WTC11 (cell line): ENCODE results near the gene SPATA3. TPM values are rescaled to one million over a fixed set of nuclear protein-coding genes. Genes with fewer than 3 reads are reported as not detected.

Experiments used
- ATAC-seq: fragments of 200-7000 bp; cut with Tn5 transposase; 2 replicates; pipeline ENCODE4 v1.10.0; 2021; ENCODE audit warnings: mild to moderate bottlenecking, moderate library complexity
- CTCF ChIA-PET: fragments of 300-600 bp; sonication (Branson Sonifier 250); formaldehyde crosslinking; loops from one replicate; lab custom pipeline; 2021; ENCODE audit warnings: antibody characterized with exemption; lab: Charles Lee
- POLR2A ChIA-PET: fragments of 350-600 bp; sonication (Branson Sonifier 250); formaldehyde crosslinking; loops from one replicate; lab custom pipeline; 2021; ENCODE audit warnings: antibody characterized with exemption; lab: Charles Lee
- DNase-seq: peaks from one replicate; pipeline ENCODE4 v3.0.0; 2021; ENCODE audit warnings: low spot score
- H3K27ac Mint-ChIP-seq: 2 replicates; pipeline ENCODE4 v1.8.0; 2021; ENCODE audit warnings: mixed read lengths
- H3K27me3 Mint-ChIP-seq: 2 replicates; pipeline ENCODE4 v1.8.0; 2021; ENCODE audit warnings: low read depth, mild to moderate bottlenecking, moderate library complexity, mixed read lengths
- H3K36me3 Mint-ChIP-seq: 2 replicates; pipeline ENCODE4 v1.8.0; 2021; ENCODE audit warnings: mixed read lengths
- H3K4me1 Mint-ChIP-seq: 2 replicates; pipeline ENCODE4 v1.8.0; 2022; ENCODE audit warnings: mixed read lengths
- H3K4me3 Mint-ChIP-seq: 2 replicates; pipeline ENCODE4 v1.8.0; 2021; ENCODE audit warnings: mild to moderate bottlenecking, moderate library complexity, mixed read lengths
- H3K9me3 Mint-ChIP-seq: 2 replicates; pipeline ENCODE4 v1.8.0; 2021; ENCODE audit warnings: mixed read lengths
- CBFB ChIP-seq: sonication (generic); formaldehyde crosslinking; IDR thresholded peaks from 2 replicates; pipeline ENCODE4 v1.8.1; 2022; ENCODE audit warnings: mild to moderate bottlenecking, low read depth, missing genetic modification reagents
- CTCF ChIP-seq: fragments of 200-600 bp; IDR thresholded peaks from 2 replicates; pipeline ENCODE4 v1.8.0; 2022; ENCODE audit warnings: antibody characterized with exemption
- FOXK1 ChIP-seq: sonication (generic); formaldehyde crosslinking; IDR thresholded peaks from 2 replicates; pipeline ENCODE4 v1.8.0; 2022; ENCODE audit warnings: mild to moderate bottlenecking, moderate library complexity, missing genetic modification reagents
- GABPB1 ChIP-seq: sonication (generic); formaldehyde crosslinking; IDR thresholded peaks from 2 replicates; pipeline ENCODE4 v1.8.1; 2023; ENCODE audit warnings: mild to moderate bottlenecking, missing genetic modification reagents
- JAZF1 ChIP-seq: fragments of 250-450 bp; sonication (Bioruptor Pico); IDR thresholded peaks from 2 replicates; pipeline ENCODE4 v1.9.0; 2021; ENCODE audit warnings: moderate library complexity, mild to moderate bottlenecking, inconsistent platforms
- KAT7 ChIP-seq: sonication (generic); formaldehyde crosslinking; IDR thresholded peaks from 2 replicates; pipeline ENCODE4 v1.8.1; 2023; ENCODE audit warnings: missing genetic modification reagents, mild to moderate bottlenecking, borderline replicate concordance
- MAX ChIP-seq: sonication (generic); formaldehyde crosslinking; IDR thresholded peaks from 2 replicates; pipeline ENCODE4 v1.8.0; 2022; ENCODE audit warnings: mild to moderate bottlenecking, missing genetic modification reagents
- MXD4 ChIP-seq: fragments of 250-450 bp; sonication (Bioruptor Pico); IDR thresholded peaks from 2 replicates; pipeline ENCODE4 v1.8.0; 2021; ENCODE audit warnings: mild to moderate bottlenecking, moderate library complexity, borderline replicate concordance
- NR1H2 ChIP-seq: sonication (generic); formaldehyde crosslinking; IDR thresholded peaks from 2 replicates; pipeline ENCODE4 v1.9.0; 2021; ENCODE audit warnings: mild to moderate bottlenecking, moderate library complexity, missing genetic modification reagents
- NR2C2 ChIP-seq: sonication (generic); formaldehyde crosslinking; IDR thresholded peaks from 2 replicates; pipeline ENCODE4 v1.8.0; 2022; ENCODE audit warnings: mild to moderate bottlenecking, missing genetic modification reagents
- TP53 ChIP-seq: sonication (generic); formaldehyde crosslinking; IDR thresholded peaks from 2 replicates; pipeline ENCODE4 v1.8.1; 2023; ENCODE audit warnings: mild to moderate bottlenecking, missing genetic modification reagents
- USF2 ChIP-seq: sonication (generic); formaldehyde crosslinking; IDR thresholded peaks from 2 replicates; pipeline ENCODE4 v1.8.1; 2023; ENCODE audit warnings: mild to moderate bottlenecking, missing genetic modification reagents, moderate library complexity
- ZNF263 ChIP-seq: sonication (generic); formaldehyde crosslinking; IDR thresholded peaks from 2 replicates; pipeline ENCODE4 v1.8.1; 2022; ENCODE audit warnings: low read depth, mild to moderate bottlenecking, moderate library complexity, missing genetic modification reagents
- ZNF317 ChIP-seq: sonication (generic); formaldehyde crosslinking; IDR thresholded peaks from 2 replicates; pipeline ENCODE4 v1.8.1; 2023; ENCODE audit warnings: low read depth, mild to moderate bottlenecking, moderate library complexity, missing genetic modification reagents, borderline replicate concordance
- ZNF425 ChIP-seq: fragments of 250-450 bp; sonication (Bioruptor Pico); conservative IDR thresholded peaks from 2 replicates; pipeline ENCODE4 v1.9.0; 2021; ENCODE audit warnings: mild to moderate bottlenecking
- ZNF671 ChIP-seq: fragments of 250-450 bp; sonication (Bioruptor Pico); IDR thresholded peaks from 2 replicates; pipeline ENCODE4 v1.8.0; 2021; ENCODE audit warnings: mild to moderate bottlenecking
- total RNA-seq: library from RNA; stranded (reverse); gene quantifications from 3 replicates; pipeline ENCODE4 v1.2.3, GENCODE V29; 2021
- TF ChIP-seq, protein P1 (sequence below): fragments of 250-450 bp; sonication (Bioruptor Pico); IDR thresholded peaks from 2 replicates; pipeline ENCODE4 v1.9.0; 2021; ENCODE audit warnings: moderate library complexity, mild to moderate bottlenecking, inconsistent platforms, borderline replicate concordance
- TF ChIP-seq, protein P2 (sequence below): sonication (generic); formaldehyde crosslinking; IDR thresholded peaks from 2 replicates; pipeline ENCODE4 v1.8.1; 2023; ENCODE audit warnings: mild to moderate bottlenecking, missing genetic modification reagents, moderate library complexity
- TF ChIP-seq, protein P3 (sequence below): sonication (generic); formaldehyde crosslinking; IDR thresholded peaks from 2 replicates; pipeline ENCODE4 v1.8.1; 2022; ENCODE audit warnings: mild to moderate bottlenecking, missing genetic modification reagents, moderate library complexity, borderline replicate concordance
- TF ChIP-seq, protein P4 (sequence below): fragments of 250-450 bp; sonication (Bioruptor Pico); IDR thresholded peaks from 2 replicates; pipeline ENCODE4 v1.9.0; 2021; ENCODE audit warnings: mild to moderate bottlenecking

The SPATA3 gene
- total RNA-seq, 1 experiment from 2014 or later: not detected

DNA sequence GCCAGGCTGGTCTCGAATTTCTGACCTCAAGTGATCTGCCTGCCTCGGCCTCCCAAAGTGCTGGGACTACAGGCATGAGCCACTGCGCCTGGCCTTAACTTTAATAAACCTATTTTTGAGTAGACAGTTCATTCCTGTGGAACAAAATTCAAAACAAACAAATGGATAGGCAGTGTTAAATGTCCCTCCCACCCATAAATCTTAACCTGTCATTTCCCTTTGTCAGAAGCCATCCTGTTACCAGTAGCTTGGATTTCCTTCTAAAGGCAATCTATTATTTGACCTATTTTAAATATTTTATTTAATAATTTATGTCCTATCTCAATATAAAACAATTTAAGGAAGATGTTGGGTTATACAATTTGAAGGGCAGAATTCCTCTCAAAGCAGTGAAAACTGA, 34.8 kb downstream of the SPATA3 start:
- H3K27me3 Mint-ChIP-seq: peaks cover 41% of the 10 kb centered on the region
- no peaks in the 10 kb centered on the region for H3K4me1 Mint-ChIP-seq
- H3K9me3 Mint-ChIP-seq: no peaks in the 10 kb centered on the region; the same call in 1 of the 2 replicates
- no peak for TF ChIP-seq NR1H2 (CRISPR knock-in tag)
- TF ChIP-seq, protein P1, sequence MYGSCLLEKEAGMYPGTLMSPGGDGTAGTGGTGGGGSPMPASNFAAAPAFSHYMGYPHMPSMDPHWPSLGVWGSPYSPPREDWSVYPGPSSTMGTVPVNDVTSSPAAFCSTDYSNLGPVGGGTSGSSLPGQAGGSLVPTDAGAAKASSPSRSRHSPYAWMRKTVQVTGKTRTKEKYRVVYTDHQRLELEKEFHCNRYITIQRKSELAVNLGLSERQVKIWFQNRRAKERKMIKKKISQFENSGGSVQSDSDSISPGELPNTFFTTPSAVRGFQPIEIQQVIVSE (CRISPR knock-in tag): no peak
- TF ChIP-seq, protein P2, sequence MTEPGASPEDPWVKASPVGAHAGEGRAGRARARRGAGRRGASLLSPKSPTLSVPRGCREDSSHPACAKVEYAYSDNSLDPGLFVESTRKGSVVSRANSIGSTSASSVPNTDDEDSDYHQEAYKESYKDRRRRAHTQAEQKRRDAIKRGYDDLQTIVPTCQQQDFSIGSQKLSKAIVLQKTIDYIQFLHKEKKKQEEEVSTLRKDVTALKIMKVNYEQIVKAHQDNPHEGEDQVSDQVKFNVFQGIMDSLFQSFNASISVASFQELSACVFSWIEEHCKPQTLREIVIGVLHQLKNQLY: no peak
- TF ChIP-seq ZNF425 (CRISPR knock-in tag): no peak
- no peak for TF ChIP-seq ZNF263 (CRISPR knock-in tag)
- TF ChIP-seq ZNF317 (CRISPR knock-in tag): no peak
- no peak for TF ChIP-seq MAX
- no peaks in the 10 kb centered on the region for H3K36me3 Mint-ChIP-seq
- no peak overlapping the region for H3K27ac Mint-ChIP-seq
- ChIA-PET CTCF (interaction anchor here (1.0 to 2.4 kb wide), 2 partner anchors 22 to 27 kb away, joined by 3 to 8 read pairs; no protein-coding TSS in a partner anchor), POLR2A (no interaction called here)
- H3K4me3 Mint-ChIP-seq: no peak overlapping the region
- no peak for DNase-seq
- ATAC-seq: no peak

DNA sequence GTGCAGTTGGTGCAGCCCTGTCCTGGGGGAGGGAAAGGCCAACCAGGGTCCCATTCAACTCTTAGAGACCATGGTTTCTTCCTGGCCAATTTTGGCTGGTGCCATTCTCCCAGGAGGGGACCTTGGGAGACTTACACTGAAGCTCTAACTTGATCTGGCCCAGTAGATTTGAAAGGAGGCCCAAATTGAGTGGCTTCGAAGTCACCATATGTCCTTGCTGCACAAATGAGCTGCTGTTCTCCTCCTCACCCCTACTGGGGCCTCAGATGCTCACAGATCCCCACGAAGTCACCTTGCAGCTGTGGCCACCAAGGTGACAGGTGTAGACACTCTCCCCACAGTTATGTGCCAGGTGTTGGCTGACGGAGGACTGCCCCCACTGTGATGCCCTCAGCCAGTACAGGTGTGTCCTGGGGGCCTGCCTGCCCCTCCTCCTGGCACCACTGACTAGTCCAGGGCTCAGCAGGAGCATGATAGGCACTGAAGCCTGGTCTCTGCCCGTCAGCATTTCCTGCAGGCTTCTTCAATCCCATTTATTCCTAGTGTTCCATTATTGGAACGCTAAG, 36.7 kb downstream of the SPATA3 start:
- Mint-ChIP-seq H3K27ac (no peak overlapping the region), H3K4me3 (no peak overlapping the region), H3K27me3 (peaks cover 56% of the 10 kb centered on the region), H3K4me1 (no peaks in the 10 kb centered on the region; the same call in 1 of the 2 replicates), H3K9me3 (no peaks in the 10 kb centered on the region; the same call in 1 of the 2 replicates), H3K36me3 (no peaks in the 10 kb centered on the region)
- DNase-seq (no peak), ATAC-seq (no peak)
- TF ChIP-seq MXD4 (CRISPR knock-in tag): no peak
- TF ChIP-seq, protein P3, sequence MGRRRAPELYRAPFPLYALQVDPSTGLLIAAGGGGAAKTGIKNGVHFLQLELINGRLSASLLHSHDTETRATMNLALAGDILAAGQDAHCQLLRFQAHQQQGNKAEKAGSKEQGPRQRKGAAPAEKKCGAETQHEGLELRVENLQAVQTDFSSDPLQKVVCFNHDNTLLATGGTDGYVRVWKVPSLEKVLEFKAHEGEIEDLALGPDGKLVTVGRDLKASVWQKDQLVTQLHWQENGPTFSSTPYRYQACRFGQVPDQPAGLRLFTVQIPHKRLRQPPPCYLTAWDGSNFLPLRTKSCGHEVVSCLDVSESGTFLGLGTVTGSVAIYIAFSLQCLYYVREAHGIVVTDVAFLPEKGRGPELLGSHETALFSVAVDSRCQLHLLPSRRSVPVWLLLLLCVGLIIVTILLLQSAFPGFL: no peak
- no peak for TF ChIP-seq ZNF671 (CRISPR knock-in tag)
- no peak for TF ChIP-seq NR2C2 (CRISPR knock-in tag)
- TF ChIP-seq GABPB1 (CRISPR knock-in tag): no peak
- ChIA-PET CTCF (interaction anchor here (1.1 to 1.4 kb wide), 3 partner anchors 20 to 160 kb away, joined by 3 to 4 read pairs (median 4); no protein-coding TSS in a partner anchor), POLR2A (no interaction called here)

DNA sequence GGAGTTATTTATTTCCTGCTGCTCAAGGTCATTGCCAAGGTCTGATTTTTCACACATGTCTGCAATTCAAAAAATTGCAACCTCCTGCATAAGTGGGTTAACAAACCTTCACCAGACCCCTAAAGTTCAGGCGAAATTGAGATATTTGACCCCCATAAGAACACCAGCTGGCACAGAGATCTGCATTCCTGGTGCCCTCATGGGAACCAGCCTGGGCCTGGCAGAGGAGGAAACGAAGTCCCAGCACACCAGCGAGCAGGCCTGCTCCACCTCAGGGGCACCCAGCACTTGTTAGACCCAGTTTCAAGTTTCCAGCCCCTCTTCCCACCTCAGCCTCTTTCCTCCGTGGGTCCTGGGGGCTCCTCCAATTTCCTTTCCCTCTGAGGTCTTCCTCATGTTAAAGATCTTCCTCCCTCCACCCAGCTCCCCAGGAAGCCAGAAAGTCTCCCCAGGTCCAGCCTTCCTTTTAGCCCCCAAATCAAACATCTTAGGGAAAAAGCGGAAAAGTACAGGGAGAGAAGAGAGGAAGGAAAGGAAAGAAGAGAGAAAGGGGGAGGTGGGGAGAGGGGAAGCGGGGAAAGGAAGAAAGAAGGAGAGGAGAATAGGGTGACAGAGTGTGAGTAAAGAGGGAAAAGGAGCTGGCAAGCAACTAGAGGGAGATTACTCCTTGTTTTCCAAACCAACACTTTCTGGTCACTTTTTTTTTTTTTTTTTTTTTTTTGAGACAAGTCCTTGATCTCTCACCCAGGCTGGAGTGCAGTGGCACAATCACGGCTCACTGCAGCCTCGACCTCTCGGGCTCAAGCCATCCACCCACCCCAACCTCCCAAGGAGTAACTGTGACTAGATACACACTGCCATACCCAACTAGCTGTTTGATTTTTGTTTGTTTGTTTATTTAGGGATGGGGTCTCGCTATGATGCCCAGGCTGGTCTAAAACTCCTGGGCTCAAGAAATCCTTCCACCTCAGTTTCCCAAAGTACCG, 37.5 kb downstream of the SPATA3 start:
- H3K9me3 Mint-ChIP-seq: no peaks in the 10 kb centered on the region; the same call in 1 of the 2 replicates
- no peak for ATAC-seq
- peaks cover under 1% of the 10 kb centered on the region; the same call in 1 of the 2 replicates for H3K4me1 Mint-ChIP-seq
- DNase-seq: no peak
- peaks cover 60% of the 10 kb centered on the region for H3K27me3 Mint-ChIP-seq
- POLR2A ChIA-PET: interaction anchor here (0.6 to 0.7 kb wide), 2 partner anchors 678 to 1445 kb away, joined by 3 read pairs; no protein-coding TSS in a partner anchor
- CTCF ChIA-PET: interaction anchor here (1.0 to 1.4 kb wide), 2 partner anchors 19 to 20 kb away, joined by 4 read pairs; no protein-coding TSS in a partner anchor
- no peak overlapping the region for H3K4me3 Mint-ChIP-seq
- no peaks in the 10 kb centered on the region for H3K36me3 Mint-ChIP-seq
- no peak overlapping the region for H3K27ac Mint-ChIP-seq
- TF ChIP-seq CTCF: no peak
- no peak for TF ChIP-seq JAZF1 (CRISPR knock-in tag)
- TF ChIP-seq, protein P4, sequence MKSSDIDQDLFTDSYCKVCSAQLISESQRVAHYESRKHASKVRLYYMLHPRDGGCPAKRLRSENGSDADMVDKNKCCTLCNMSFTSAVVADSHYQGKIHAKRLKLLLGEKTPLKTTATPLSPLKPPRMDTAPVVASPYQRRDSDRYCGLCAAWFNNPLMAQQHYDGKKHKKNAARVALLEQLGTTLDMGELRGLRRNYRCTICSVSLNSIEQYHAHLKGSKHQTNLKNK (CRISPR knock-in tag): no peak
- no peak for TF ChIP-seq USF2 (CRISPR knock-in tag)
- no peak for TF ChIP-seq ZNF263 (CRISPR knock-in tag)
- no peak for TF ChIP-seq FOXK1 (CRISPR knock-in tag)
- no peak for TF ChIP-seq CBFB
- TF ChIP-seq TP53 (CRISPR knock-in tag): no peak
- no peak for TF ChIP-seq KAT7 (CRISPR knock-in tag)
